Activated CD4-positive, alpha-beta T cell treated with anti-CD3 and anti-CD28 coated beads, Interleukin-2, amount 50 U/mL, for 48 hours (primary cell): Measurements from ENCODE around the gene BCKDK.

Source experiments
- DNase-seq, 2 experiments: peaks; one replicate each; pipeline ENCODE4 v3.0.0-alpha.2; 2020

The BCKDK gene

DNA sequence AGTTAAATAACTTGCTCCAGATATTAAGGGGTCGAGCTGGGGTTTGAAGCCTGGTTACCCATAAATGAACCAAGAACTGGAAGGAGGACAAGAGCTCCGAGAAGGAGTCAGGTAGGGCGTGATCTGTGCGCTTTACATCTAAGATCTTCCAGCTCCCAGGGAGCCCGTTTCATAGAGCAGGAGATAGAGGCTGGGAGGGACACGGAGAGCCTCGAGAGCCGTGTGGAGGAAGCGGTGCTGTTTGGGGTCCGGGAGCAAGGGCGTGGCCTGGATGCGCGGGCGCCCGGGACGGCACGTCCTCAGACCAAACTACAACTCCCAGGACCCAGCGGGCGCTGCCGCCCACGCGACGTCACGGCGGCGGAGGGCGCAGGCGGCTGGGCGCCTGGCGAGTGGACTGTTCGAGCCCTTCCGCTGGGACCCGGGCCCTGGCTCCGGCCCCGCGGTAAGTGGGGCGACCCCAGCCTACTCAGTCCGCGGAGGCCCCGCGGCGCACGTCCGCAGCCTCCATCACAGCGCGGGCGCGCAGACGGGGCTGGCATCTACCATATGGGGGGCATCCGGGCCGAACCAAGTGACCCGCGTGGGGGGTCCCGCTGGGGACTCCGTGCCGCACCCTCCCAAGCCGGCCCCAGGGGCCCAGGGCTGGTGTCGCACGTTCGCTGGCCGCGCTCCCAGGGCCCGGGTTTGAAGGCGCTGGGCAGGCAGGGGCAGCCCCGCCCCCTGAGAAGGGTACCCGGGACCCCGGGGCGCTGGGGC is at the start of gene BCKDK:
Gene BCKDK, plus strand, starts transcription at position 352 of the 759 bp plus-strand sequence. CDS start 838 bp downstream, outside the sequence.
- peak; percentile 84 to 89 for DNase-seq

DNA sequence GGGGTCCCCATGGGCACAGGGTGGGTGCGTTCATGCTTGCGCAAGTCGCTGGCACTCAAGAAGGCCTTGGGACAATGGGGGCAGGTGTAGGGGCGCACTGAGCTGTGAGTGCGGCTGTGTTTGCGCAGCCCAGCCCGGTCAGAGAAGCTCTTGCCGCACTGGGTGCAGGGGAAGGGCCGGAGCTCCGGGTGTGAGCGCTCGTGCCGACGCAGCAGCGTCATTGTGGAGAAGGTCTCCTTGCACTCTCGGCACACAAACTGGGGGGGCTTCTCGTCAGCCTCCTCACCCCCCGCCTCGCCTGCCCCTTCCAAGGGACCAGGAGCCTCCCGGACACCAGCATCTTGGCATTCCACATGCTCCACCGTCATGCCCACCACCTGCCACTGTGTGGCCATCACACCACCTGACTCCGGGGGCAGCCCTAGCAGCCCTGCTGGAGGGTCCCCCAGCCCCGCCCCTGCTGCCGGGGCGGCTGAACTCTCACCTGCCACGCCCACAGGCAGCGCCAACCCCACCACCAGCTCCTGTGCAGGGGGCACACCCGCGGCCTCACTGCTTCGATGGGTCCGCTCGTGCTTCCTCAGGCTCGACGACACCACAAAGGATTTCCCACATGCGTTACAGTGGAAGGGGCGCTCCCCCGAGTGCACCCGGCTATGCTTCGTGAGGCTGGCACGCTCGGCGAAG is 46.9 kb upstream of the BCKDK start:
- no peak for DNase-seq

GRCh38 chr16:31061813-31062440 is 46.3 kb upstream of the BCKDK start:
- DNase-seq, result no peak

DNA sequence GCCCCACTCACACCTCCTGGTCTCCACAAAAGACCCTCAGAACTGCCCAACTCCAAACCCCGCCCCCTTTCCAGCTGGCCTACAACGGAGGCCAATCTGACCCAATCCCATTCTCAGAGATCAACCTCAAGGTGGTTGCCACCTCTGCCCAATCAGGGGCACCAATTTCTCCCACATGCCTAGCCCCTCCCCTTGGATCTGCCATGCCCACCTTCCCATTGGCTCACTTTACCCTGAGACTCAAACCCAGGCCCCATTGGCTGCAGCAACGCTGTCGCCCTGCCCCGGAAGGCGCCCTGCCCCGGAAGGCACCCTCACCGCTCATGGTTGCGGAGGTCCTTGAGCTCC is 44.7 kb upstream of the BCKDK start:
- no peak for DNase-seq

GRCh38 chr16:31063843-31064611 is 44.2 kb upstream of the BCKDK start:
- no peak for DNase-seq

GRCh38 chr16:31064882-31065461 is 43.2 kb upstream of the BCKDK start:
- no peak for DNase-seq

GRCh38 chr16:31067342-31067741 is 40.8 kb upstream of the BCKDK start:
- DNase-seq, result no peak

DNA sequence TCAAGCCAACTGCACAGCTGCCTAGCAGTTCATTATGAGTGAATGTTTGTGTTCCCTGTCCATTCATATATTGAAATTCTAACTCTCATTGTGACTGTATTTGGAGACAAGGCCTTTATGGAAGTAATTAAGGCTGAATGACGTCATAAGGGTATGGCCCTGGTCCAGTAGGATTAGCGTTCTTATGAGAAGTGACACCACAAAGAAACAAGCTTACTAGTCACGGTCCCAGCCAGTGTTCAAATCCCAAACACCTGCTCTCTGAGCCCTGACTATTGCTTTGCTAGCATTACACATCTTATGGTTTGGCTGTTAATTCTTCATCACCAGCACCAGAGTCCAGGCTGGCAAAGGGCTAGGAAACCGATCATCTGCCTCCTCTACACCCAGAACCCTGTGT is 36.3 kb upstream of the BCKDK start:
- no peak for DNase-seq

- peak in 1 of 2 experiments; percentile 55 for DNase-seq
Observed at GRCh38 chr16:31072540-31073141, 35.5 kb upstream of the BCKDK start.

- DNase-seq, result peak; percentile 93
Observed at GRCh38 chr16:31073142-31073969, 34.8 kb upstream of the BCKDK start.

DNA sequence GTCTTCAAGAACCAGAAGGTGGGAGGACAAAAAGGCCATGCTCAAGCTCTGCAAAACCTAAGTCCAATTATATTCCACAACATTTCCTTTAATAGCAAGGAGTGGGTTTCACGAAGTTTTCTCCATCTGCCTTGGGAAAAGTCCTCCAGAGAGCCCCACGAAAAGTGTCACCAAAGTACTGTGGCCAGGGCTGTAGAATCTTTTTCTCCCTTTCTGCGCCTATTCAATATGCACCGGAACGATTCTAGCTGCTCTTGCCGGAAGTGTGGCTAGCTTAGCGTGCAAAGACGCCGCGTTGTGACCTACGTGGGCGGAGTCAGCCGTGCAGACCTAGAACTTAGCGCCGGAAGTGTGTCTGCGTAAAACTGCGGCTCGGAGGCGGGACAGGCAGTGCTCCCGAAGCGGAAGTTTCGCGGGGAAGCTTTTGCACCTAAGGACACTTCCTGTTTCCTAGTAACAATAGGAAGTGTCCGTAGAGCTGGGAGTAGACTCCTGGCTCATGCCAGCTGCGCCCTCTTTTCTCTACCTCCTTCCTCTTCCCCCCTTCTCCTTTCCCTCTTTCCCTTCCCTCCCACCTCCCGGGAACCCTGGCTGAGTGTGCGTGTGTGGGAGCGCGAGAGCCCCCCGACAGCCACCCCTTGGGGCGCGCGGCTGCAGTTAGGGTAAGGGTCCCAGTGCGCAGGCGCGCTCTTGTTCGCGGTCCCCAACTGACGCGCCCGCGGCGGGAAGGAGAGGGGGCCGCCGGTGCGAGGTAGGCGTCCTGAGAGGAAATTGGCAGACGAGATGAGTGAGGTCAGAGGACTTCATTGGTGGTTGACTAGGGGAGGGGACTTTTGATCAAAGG is 34.0 kb upstream of the BCKDK start, which contains the start of the genes ZNF646 and ZNF668:
Gene ZNF646, plus strand, starts transcription at position 453 of the 844 bp plus-strand sequence. CDS start 1,903 bp downstream, outside the sequence.
Gene ZNF668, minus strand, starts transcription at position 271 of the 844 bp plus-strand sequence. CDS start 9,781 bp downstream, outside the sequence.
- DNase-seq, result peak; percentile 98

DNA sequence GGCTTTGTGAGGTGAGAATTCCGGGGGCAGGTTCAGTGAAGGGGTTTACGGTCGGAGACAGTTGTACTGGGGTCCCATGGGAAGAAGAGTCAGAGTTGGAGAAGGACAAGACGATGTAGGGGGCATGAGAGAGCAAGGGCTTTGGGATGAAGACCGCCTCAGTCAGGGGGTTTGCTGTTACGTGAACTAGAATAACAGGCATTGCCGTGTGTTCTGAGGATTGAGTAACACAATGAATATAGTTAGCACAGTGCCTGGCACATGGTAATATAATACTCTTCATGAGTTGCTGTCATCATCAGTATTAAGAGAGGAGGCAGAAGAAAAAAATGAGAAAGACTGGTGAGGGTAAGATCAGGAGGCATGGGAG is 33.4 kb upstream of the BCKDK start:
- no peak for DNase-seq

DNA sequence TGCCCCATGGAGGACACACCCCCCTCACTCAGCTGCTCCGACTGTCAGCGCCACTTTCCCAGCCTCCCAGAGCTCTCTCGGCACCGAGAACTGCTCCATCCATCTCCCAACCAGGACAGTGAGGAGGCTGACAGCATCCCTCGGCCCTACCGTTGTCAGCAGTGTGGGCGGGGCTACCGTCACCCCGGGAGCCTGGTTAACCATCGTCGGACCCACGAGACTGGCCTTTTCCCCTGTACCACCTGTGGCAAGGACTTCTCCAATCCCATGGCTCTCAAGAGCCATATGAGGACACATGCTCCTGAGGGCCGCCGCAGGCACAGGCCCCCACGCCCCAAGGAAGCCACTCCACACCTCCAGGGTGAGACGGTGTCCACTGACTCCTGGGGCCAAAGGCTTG is 31.9 kb upstream of the BCKDK start:
- DNase-seq, result no peak

DNA sequence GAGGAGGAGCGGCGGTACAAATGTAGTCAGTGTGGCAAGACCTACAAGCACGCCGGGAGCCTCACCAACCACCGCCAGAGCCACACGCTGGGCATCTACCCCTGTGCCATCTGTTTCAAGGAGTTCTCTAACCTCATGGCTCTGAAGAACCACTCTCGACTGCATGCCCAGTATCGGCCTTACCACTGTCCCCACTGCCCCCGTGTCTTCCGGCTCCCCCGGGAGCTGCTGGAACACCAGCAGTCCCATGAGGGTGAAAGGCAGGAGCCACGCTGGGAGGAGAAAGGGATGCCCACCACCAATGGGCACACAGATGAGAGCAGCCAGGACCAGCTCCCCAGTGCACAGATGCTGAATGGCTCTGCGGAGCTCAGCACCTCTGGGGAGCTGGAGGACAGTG is 31.2 kb upstream of the BCKDK start:
- DNase-seq, result no peak

DNA sequence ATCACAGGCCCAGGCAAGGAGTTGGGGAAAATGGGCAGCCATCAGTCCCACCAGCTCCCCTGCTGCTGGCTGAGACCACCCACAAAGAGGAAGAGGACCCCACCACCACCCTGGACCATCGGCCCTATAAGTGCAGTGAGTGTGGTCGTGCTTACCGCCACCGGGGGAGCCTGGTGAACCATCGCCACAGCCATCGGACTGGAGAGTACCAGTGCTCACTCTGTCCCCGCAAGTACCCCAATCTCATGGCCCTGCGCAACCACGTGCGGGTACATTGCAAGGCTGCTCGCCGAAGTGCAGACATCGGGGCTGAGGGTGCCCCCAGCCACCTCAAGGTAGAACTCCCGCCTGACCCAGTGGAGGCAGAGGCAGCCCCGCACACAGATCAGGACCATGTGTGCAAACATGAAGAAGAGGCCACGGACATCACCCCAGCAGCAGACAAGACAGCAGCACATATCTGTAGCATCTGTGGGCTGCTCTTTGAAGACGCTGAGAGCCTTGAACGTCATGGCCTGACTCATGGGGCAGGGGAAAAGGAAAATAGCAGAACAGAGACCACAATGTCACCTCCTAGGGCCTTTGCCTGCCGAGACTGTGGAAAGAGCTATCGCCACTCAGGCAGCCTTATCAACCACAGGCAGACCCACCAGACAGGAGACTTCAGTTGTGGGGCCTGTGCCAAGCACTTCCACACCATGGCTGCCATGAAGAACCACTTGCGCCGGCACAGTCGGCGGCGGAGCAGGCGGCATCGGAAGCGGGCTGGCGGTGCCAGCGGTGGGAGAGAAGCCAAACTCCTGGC is 30.4 kb upstream of the BCKDK start:
- DNase-seq, result no peak

DNA sequence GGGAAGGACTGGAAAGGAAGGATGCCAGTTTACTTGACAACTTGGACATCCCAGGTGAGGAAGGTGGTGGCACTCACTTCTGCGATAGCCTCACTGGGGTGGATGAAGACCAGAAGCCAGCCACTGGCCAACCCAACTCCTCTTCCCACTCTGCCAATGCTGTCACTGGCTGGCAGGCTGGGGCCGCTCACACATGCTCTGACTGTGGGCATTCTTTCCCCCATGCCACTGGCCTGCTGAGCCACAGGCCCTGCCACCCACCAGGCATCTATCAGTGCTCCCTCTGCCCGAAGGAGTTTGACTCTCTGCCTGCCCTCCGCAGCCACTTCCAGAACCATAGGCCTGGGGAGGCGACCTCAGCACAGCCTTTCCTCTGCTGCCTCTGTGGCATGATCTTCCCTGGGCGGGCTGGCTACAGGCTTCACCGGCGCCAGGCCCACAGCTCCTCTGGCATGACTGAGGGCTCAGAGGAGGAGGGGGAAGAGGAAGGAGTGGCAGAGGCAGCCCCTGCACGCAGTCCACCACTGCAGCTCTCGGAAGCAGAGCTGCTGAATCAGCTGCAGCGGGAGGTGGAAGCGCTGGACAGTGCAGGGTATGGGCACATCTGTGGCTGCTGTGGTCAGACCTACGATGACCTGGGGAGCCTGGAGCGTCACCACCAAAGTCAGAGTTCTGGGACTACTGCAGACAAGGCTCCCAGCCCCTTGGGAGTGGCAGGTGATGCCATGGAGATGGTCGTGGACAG is 29.4 kb upstream of the BCKDK start:
- DNase-seq, result no peak

- DNase-seq, result no peak
Observed at GRCh38 chr16:31079342-31079944, 28.7 kb upstream of the BCKDK start.

DNA sequence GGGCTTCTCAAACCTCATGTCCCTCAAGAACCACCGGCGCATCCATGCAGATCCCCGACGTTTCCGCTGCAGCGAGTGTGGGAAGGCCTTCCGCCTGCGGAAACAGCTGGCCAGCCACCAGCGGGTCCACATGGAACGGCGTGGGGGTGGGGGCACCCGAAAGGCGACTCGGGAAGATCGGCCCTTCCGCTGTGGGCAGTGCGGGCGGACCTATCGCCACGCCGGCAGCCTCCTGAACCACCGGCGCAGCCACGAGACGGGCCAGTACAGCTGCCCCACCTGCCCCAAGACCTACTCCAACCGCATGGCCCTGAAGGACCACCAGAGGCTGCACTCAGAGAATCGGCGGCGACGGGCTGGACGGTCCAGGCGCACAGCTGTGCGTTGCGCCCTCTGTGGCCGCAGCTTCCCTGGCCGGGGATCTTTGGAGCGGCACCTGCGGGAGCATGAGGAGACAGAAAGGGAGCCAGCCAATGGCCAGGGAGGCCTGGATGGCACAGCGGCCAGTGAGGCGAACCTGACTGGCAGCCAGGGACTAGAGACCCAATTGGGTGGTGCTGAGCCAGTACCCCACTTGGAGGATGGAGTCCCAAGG is 28.1 kb upstream of the BCKDK start:
- DNase-seq, result no peak
